WTC11 (cell line): Measurements from ENCODE around the gene ARHGAP10. TPM values are rescaled to one million over a fixed set of nuclear protein-coding genes. Genes with fewer than 3 reads are reported as not detected.

Experiments
- ATAC-seq: fragments of 200-7000 bp; cut with Tn5 transposase; 2 replicates; pipeline ENCODE4 v1.10.0; 2021; ENCODE audit warnings: mild to moderate bottlenecking, moderate library complexity
- CTCF ChIA-PET: fragments of 300-600 bp; sonication (Branson Sonifier 250); formaldehyde crosslinking; loops from one replicate; lab custom pipeline; 2021; ENCODE audit warnings: antibody characterized with exemption; lab: Charles Lee
- POLR2A ChIA-PET: fragments of 350-600 bp; sonication (Branson Sonifier 250); formaldehyde crosslinking; loops from one replicate; lab custom pipeline; 2021; ENCODE audit warnings: antibody characterized with exemption; lab: Charles Lee
- DNase-seq: peaks from one replicate; pipeline ENCODE4 v3.0.0; 2021; ENCODE audit warnings: low spot score
- H3K27ac Mint-ChIP-seq: 2 replicates; pipeline ENCODE4 v1.8.0; 2021; ENCODE audit warnings: mixed read lengths
- H3K27me3 Mint-ChIP-seq: 2 replicates; pipeline ENCODE4 v1.8.0; 2021; ENCODE audit warnings: low read depth, mild to moderate bottlenecking, moderate library complexity, mixed read lengths
- H3K36me3 Mint-ChIP-seq: 2 replicates; pipeline ENCODE4 v1.8.0; 2021; ENCODE audit warnings: mixed read lengths
- H3K4me1 Mint-ChIP-seq: 2 replicates; pipeline ENCODE4 v1.8.0; 2022; ENCODE audit warnings: mixed read lengths
- H3K4me3 Mint-ChIP-seq: 2 replicates; pipeline ENCODE4 v1.8.0; 2021; ENCODE audit warnings: mild to moderate bottlenecking, moderate library complexity, mixed read lengths
- H3K9me3 Mint-ChIP-seq: 2 replicates; pipeline ENCODE4 v1.8.0; 2021; ENCODE audit warnings: mixed read lengths
- CREM ChIP-seq: sonication (generic); formaldehyde crosslinking; IDR thresholded peaks from 2 replicates; pipeline ENCODE4 v1.8.1; 2022; ENCODE audit warnings: mild to moderate bottlenecking, missing genetic modification reagents, moderate library complexity
- ESRRA ChIP-seq: sonication (generic); formaldehyde crosslinking; IDR thresholded peaks from 2 replicates; pipeline ENCODE4 v1.8.1; 2022; ENCODE audit warnings: mild to moderate bottlenecking, missing genetic modification reagents, borderline replicate concordance
- GTF2I ChIP-seq: fragments of 250-450 bp; sonication (Bioruptor Pico); conservative IDR thresholded peaks from 2 replicates; pipeline ENCODE4 v1.4.0; 2021; ENCODE audit warnings: mild to moderate bottlenecking
- NFATC4 ChIP-seq: fragments of 250-450 bp; sonication (Bioruptor Pico); IDR thresholded peaks from 2 replicates; pipeline ENCODE4 v1.9.0; 2021; ENCODE audit warnings: mild to moderate bottlenecking
- NFYB ChIP-seq: sonication (generic); formaldehyde crosslinking; conservative IDR thresholded peaks from 2 replicates; pipeline ENCODE4 v1.8.0; 2022; ENCODE audit warnings: low read depth, missing genetic modification reagents
- SOX15 ChIP-seq: fragments of 250-450 bp; sonication (Bioruptor Pico); IDR thresholded peaks from 2 replicates; pipeline ENCODE4 v1.9.0; 2021; ENCODE audit warnings: mild to moderate bottlenecking
- TCF7 ChIP-seq: sonication (generic); formaldehyde crosslinking; IDR thresholded peaks from 2 replicates; pipeline ENCODE4 v1.8.0; 2022; ENCODE audit warnings: mild to moderate bottlenecking, low read depth, missing genetic modification reagents, moderate library complexity
- TP53 ChIP-seq: sonication (generic); formaldehyde crosslinking; IDR thresholded peaks from 2 replicates; pipeline ENCODE4 v1.8.1; 2023; ENCODE audit warnings: mild to moderate bottlenecking, missing genetic modification reagents
- ZBTB21 ChIP-seq: sonication (generic); formaldehyde crosslinking; IDR thresholded peaks from 2 replicates; pipeline ENCODE4 v1.8.1; 2023; ENCODE audit warnings: mild to moderate bottlenecking, missing genetic modification reagents, borderline replicate concordance
- ZBTB43 ChIP-seq: sonication (generic); formaldehyde crosslinking; IDR thresholded peaks from 2 replicates; pipeline ENCODE4 v1.8.1; 2023; ENCODE audit warnings: mild to moderate bottlenecking, missing genetic modification reagents
- ZNF138 ChIP-seq: sonication (generic); formaldehyde crosslinking; conservative IDR thresholded peaks from 2 replicates; pipeline ENCODE4 v1.8.1; 2022; ENCODE audit warnings: mild to moderate bottlenecking, moderate library complexity, missing genetic modification reagents
- ZNF219 ChIP-seq: sonication (generic); formaldehyde crosslinking; IDR thresholded peaks from 2 replicates; pipeline ENCODE4 v1.8.0; 2023; ENCODE audit warnings: missing genetic modification reagents, mild to moderate bottlenecking, borderline replicate concordance
- ZNF232 ChIP-seq: sonication (generic); formaldehyde crosslinking; IDR thresholded peaks from 2 replicates; pipeline ENCODE4 v1.8.0; 2022; ENCODE audit warnings: mild to moderate bottlenecking, missing genetic modification reagents
- ZNF263 ChIP-seq: sonication (generic); formaldehyde crosslinking; IDR thresholded peaks from 2 replicates; pipeline ENCODE4 v1.8.1; 2022; ENCODE audit warnings: low read depth, mild to moderate bottlenecking, moderate library complexity, missing genetic modification reagents
- ZNF396 ChIP-seq: fragments of 250-450 bp; sonication (Bioruptor Pico); IDR thresholded peaks from 2 replicates; pipeline ENCODE4 v1.8.0; 2021; ENCODE audit warnings: mild to moderate bottlenecking, moderate library complexity, borderline replicate concordance
- total RNA-seq: library from RNA; stranded (reverse); gene quantifications from 3 replicates; pipeline ENCODE4 v1.2.3, GENCODE V29; 2021
- TF ChIP-seq, protein P1 (sequence below): fragments of 250-450 bp; sonication (Bioruptor Pico); IDR thresholded peaks from 2 replicates; pipeline ENCODE4 v1.9.0; 2021; ENCODE audit warnings: mild to moderate bottlenecking, borderline replicate concordance
- TF ChIP-seq, protein P2 (sequence below): sonication (generic); formaldehyde crosslinking; IDR thresholded peaks from 2 replicates; pipeline ENCODE4 v1.8.0; 2022; ENCODE audit warnings: mild to moderate bottlenecking, missing genetic modification reagents
- TF ChIP-seq, protein P3 (sequence below): sonication (generic); formaldehyde crosslinking; IDR thresholded peaks from 2 replicates; pipeline ENCODE4 v1.8.1; 2022; ENCODE audit warnings: low read depth, missing genetic modification reagents, borderline replicate concordance
- TF ChIP-seq, protein P4 (sequence below): sonication (generic); formaldehyde crosslinking; conservative IDR thresholded peaks from 2 replicates; pipeline ENCODE4 v1.8.1; 2023; ENCODE audit warnings: mild to moderate bottlenecking, low read depth, missing genetic modification reagents, moderate library complexity

The ARHGAP10 gene
- total RNA-seq, 1 experiment from 2014 or later = 9.6 TPM

- H3K27ac Mint-ChIP-seq = no peak overlapping the region
- CTCF ChIA-PET = no interaction called here
- H3K27me3 Mint-ChIP-seq = no peaks in the 10 kb centered on the region
- DNase-seq (no peak), ATAC-seq (no peak)
- peaks cover 41% of the 10 kb centered on the region for H3K4me1 Mint-ChIP-seq
- no peak for TF ChIP-seq ZNF138 (CRISPR knock-in tag)
- no peak for TF ChIP-seq NFYB (CRISPR knock-in tag)
- TF ChIP-seq SOX15 (CRISPR knock-in tag) = no peak
- TF ChIP-seq, protein P1, sequence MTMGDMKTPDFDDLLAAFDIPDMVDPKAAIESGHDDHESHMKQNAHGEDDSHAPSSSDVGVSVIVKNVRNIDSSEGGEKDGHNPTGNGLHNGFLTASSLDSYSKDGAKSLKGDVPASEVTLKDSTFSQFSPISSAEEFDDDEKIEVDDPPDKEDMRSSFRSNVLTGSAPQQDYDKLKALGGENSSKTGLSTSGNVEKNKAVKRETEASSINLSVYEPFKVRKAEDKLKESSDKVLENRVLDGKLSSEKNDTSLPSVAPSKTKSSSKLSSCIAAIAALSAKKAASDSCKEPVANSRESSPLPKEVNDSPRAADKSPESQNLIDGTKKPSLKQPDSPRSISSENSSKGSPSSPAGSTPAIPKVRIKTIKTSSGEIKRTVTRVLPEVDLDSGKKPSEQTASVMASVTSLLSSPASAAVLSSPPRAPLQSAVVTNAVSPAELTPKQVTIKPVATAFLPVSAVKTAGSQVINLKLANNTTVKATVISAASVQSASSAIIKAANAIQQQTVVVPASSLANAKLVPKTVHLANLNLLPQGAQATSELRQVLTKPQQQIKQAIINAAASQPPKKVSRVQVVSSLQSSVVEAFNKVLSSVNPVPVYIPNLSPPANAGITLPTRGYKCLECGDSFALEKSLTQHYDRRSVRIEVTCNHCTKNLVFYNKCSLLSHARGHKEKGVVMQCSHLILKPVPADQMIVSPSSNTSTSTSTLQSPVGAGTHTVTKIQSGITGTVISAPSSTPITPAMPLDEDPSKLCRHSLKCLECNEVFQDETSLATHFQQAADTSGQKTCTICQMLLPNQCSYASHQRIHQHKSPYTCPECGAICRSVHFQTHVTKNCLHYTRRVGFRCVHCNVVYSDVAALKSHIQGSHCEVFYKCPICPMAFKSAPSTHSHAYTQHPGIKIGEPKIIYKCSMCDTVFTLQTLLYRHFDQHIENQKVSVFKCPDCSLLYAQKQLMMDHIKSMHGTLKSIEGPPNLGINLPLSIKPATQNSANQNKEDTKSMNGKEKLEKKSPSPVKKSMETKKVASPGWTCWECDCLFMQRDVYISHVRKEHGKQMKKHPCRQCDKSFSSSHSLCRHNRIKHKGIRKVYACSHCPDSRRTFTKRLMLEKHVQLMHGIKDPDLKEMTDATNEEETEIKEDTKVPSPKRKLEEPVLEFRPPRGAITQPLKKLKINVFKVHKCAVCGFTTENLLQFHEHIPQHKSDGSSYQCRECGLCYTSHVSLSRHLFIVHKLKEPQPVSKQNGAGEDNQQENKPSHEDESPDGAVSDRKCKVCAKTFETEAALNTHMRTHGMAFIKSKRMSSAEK (CRISPR knock-in tag) = no peak
- no peak for TF ChIP-seq ZNF263 (CRISPR knock-in tag)
- TF ChIP-seq, protein P2, sequence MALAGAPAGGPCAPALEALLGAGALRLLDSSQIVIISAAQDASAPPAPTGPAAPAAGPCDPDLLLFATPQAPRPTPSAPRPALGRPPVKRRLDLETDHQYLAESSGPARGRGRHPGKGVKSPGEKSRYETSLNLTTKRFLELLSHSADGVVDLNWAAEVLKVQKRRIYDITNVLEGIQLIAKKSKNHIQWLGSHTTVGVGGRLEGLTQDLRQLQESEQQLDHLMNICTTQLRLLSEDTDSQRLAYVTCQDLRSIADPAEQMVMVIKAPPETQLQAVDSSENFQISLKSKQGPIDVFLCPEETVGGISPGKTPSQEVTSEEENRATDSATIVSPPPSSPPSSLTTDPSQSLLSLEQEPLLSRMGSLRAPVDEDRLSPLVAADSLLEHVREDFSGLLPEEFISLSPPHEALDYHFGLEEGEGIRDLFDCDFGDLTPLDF (CRISPR knock-in tag) = no peak
- no peak for TF ChIP-seq ZNF232
- TF ChIP-seq ZBTB21 = no peak
- TF ChIP-seq, protein P3, sequence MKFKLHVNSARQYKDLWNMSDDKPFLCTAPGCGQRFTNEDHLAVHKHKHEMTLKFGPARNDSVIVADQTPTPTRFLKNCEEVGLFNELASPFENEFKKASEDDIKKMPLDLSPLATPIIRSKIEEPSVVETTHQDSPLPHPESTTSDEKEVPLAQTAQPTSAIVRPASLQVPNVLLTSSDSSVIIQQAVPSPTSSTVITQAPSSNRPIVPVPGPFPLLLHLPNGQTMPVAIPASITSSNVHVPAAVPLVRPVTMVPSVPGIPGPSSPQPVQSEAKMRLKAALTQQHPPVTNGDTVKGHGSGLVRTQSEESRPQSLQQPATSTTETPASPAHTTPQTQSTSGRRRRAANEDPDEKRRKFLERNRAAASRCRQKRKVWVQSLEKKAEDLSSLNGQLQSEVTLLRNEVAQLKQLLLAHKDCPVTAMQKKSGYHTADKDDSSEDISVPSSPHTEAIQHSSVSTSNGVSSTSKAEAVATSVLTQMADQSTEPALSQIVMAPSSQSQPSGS (CRISPR knock-in tag) = no peak
- TF ChIP-seq TP53 = no peak
- TF ChIP-seq, protein P4, sequence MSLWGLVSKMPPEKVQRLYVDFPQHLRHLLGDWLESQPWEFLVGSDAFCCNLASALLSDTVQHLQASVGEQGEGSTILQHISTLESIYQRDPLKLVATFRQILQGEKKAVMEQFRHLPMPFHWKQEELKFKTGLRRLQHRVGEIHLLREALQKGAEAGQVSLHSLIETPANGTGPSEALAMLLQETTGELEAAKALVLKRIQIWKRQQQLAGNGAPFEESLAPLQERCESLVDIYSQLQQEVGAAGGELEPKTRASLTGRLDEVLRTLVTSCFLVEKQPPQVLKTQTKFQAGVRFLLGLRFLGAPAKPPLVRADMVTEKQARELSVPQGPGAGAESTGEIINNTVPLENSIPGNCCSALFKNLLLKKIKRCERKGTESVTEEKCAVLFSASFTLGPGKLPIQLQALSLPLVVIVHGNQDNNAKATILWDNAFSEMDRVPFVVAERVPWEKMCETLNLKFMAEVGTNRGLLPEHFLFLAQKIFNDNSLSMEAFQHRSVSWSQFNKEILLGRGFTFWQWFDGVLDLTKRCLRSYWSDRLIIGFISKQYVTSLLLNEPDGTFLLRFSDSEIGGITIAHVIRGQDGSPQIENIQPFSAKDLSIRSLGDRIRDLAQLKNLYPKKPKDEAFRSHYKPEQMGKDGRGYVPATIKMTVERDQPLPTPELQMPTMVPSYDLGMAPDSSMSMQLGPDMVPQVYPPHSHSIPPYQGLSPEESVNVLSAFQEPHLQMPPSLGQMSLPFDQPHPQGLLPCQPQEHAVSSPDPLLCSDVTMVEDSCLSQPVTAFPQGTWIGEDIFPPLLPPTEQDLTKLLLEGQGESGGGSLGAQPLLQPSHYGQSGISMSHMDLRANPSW (CRISPR knock-in tag) = no peak
- no peak for TF ChIP-seq CREM
- TF ChIP-seq TCF7 = no peak
- TF ChIP-seq ESRRA (CRISPR knock-in tag) = no peak
- no peak for TF ChIP-seq NFATC4
- TF ChIP-seq GTF2I (CRISPR knock-in tag) = no peak
- no peak for TF ChIP-seq ZNF219 (CRISPR knock-in tag)
- TF ChIP-seq ZNF396 (CRISPR knock-in tag) = no peak
- TF ChIP-seq ZBTB43 (CRISPR knock-in tag) = no peak
- no peak overlapping the region for H3K4me3 Mint-ChIP-seq
- no peaks in the 10 kb centered on the region for H3K9me3 Mint-ChIP-seq
- H3K36me3 Mint-ChIP-seq = no peaks in the 10 kb centered on the region
- POLR2A ChIA-PET = no interaction called here
Observed at GRCh38 chr4:148065075-148065474, 333.2 kb downstream of the ARHGAP10 start.
